ENCODE data around the gene LRRC75B. TPM values are rescaled to one million over a fixed set of nuclear protein-coding genes. Genes with fewer than 3 reads are reported as not detected.

Gene LRRC75B
- total RNA-seq, 1 experiment from 2014 or later, result 7.9 TPM

- peaks cover 3% of the 10 kb centered on the region; the same call in 1 of the 2 replicates for H4K20me1 ChIP-seq (ENCODE audit: insufficient read depth)
- H3K4me2 ChIP-seq (ENCODE audit: low read length), result no peak overlapping the region
- no peak overlapping the region for H2AFZ ChIP-seq (ENCODE audit: low read depth, low read length, poor library complexity, severe bottlenecking)
- no peak for TF ChIP-seq ELF1 (IDR thresholded peaks at IDR 0.05; ENCODE audit: borderline replicate concordance, low read depth)
- TF ChIP-seq EZH2phosphoT487 (IDR thresholded peaks at IDR 0.05; ENCODE audit: borderline replicate concordance), result no peak
- TF ChIP-seq YY1 (IDR thresholded peaks at IDR 0.05; ENCODE audit: extremely low read depth, insufficient replicate concordance, low read depth, low read length), result no peak
- TF ChIP-seq ZBTB33 (IDR thresholded peaks at IDR 0.05; ENCODE audit: extremely low read depth, insufficient replicate concordance, low read length), result no peak
- TF ChIP-seq EGR1 (IDR thresholded peaks at IDR 0.05; ENCODE audit: low read depth), result no peak
- TF ChIP-seq CTCF (IDR thresholded peaks at IDR 0.05 in 2 of 3, conservative IDR thresholded peaks at IDR 0.05 in 1 of 3; ENCODE audit: borderline replicate concordance in 1 of 3, insufficient read depth in 1 of 3, low read depth in 2 of 3, low read length in 2 of 3), result no peak
- TF ChIP-seq RAD21 (IDR thresholded peaks at IDR 0.05; ENCODE audit: low read depth), result no peak
- no peak for TF ChIP-seq SIN3A (IDR thresholded peaks at IDR 0.05; ENCODE audit: low read depth)
- no peak for TF ChIP-seq CBX3 (IDR thresholded peaks at IDR 0.05; ENCODE audit: low read depth)
- TF ChIP-seq REST (IDR thresholded peaks at IDR 0.05; ENCODE audit: low read depth), result no peak
- TF ChIP-seq ZFX (IDR thresholded peaks at IDR 0.05), result no peak
- no peak for TF ChIP-seq ZNF274 (IDR thresholded peaks at IDR 0.05; ENCODE audit: low read depth, low read length)
- TF ChIP-seq FOSL1 (IDR thresholded peaks at IDR 0.05; ENCODE audit: low read depth), result no peak
- peaks cover 80% of the 10 kb centered on the region for H3K79me2 ChIP-seq (ENCODE audit: insufficient read depth, low read length)
- intact Hi-C loops (cut with micrococcal nuclease), result no loop called here
- H3K27ac ChIP-seq (ENCODE audit: low read depth, low read length), result no peak overlapping the region
- H3K9me3 ChIP-seq (ENCODE audit: control insufficient read depth in 1 of 2, insufficient read depth in 1 of 2, low read depth in 1 of 2, low read length in 2 of 2), result no peaks in the 10 kb centered on the region
- ChIA-PET CTCF (no interaction called here), RAD21 (ENCODE audit: low non-redundant PET in 1 of 2, low total read pairs in 2 of 2, uncharacterized antibody in 2 of 2, unreplicated experiment in 2 of 2) (no interaction called here), POLR2A (no interaction called here)
- H3K27me3 ChIP-seq (ENCODE audit: insufficient read depth, low read length), result no peaks in the 10 kb centered on the region
- no peaks in the 10 kb centered on the region for H3K9me2 ChIP-seq (ENCODE audit: insufficient read depth)
- no TSS peak for BruUV-seq (replicated peaks)
- no peaks in the 10 kb centered on the region for H3K4me1 ChIP-seq (ENCODE audit: control insufficient read depth in 1 of 2, insufficient read depth in 2 of 2, low read length in 2 of 2)
- H3K36me3 ChIP-seq (ENCODE audit: control insufficient read depth in 1 of 2, insufficient read depth in 2 of 2, low read length in 2 of 2), result peaks cover 34 to 36% of the 10 kb centered on the region in 2 experiments
- DNase-seq (ENCODE audit: low read depth, low spot score) (no peak), ATAC-seq (no peak)
- H3K9ac ChIP-seq (ENCODE audit: low read length), result no peak overlapping the region
- H3K4me3 ChIP-seq (replicated peaks in 1 of 2; ENCODE audit: low read depth in 1 of 2, low read length in 2 of 2), result no peak overlapping the region
Observed at GRCh38 chr22:24567668-24568067, 25.2 kb downstream of the LRRC75B start.
